ENCODE data around the gene DHRS7B. TPM values are rescaled to one million over a fixed set of nuclear protein-coding genes. Genes with fewer than 3 reads are reported as not detected.

The DHRS7B gene
- total and polyA plus RNA-seq, 9 of the 15 experiments (the other 6 are each of a cell fraction or from before 2014, with no cell fraction given), result 8.0 to 30.7 (median 14.8) TPM

DNA sequence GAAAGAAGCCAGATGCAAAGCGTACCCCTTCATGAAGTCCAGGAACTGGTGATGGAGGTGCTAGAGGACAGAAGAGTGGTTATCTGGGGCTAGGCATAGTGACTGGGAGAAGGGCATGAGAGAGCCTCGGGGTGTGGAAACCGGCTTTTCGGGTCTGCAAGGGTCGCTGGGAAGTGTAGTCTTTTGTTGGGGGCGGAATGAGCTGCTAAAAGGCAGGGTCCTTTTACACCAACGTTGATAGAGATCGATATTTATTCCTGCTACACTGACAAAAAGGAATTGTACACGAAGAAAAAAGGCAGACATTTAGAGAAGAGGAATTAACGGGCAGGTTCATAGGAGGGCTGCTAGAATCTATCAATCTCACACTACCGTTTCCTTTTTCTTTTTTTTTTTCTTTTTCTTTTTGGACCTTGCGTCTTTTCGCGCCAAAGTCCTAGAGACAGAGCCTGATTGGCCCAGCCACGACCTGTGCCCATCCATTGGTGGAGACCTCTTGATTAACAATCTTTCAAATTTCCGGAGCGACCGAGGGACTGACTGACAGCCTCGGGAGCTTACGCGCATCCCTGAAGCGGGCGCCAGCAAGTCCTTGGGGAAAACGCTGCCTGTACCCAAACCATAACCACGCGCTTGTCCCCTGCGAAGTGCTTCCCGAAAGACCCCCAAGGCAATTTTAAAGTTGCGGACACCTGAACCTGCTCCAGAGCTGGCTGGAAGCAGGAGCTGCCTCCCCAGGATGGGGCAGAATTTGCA is 27.7 kb upstream of the DHRS7B start:
- CTCF ChIA-PET (ENCODE audit: low intra/inter-chr PET ratio), result interaction anchor here (1.7 kb wide), 1 partner anchor 59 kb away, joined by 9 read pairs; no protein-coding TSS in a partner anchor
- in situ Hi-C loops (cut with MboI), result no loop called here
- Histone ChIP-seq H3K27ac (ENCODE audit: extremely low read depth, low read depth, low read length) (peak overlapping the region; percentile 99), H3K79me2 (ENCODE audit: control insufficient read depth, insufficient read depth, low read length) (no peaks in the 10 kb centered on the region), H3K9me1 (ENCODE audit: control insufficient read depth, insufficient read depth, low read length) (no peaks in the 10 kb centered on the region), H3K4me2 (ENCODE audit: insufficient read depth, low read length) (peak overlapping the region; percentile 82), H2AFZ (ENCODE audit: low read depth, low read length) (peak overlapping the region; percentile 99), H3K36me3 (ENCODE audit: control insufficient read depth, insufficient read depth, low read length) (no peaks in the 10 kb centered on the region), H3K9me3 (replicated peaks; ENCODE audit: control insufficient read depth, insufficient read depth, low read depth, low read length) (no peaks in the 10 kb centered on the region), H3K9ac (ENCODE audit: insufficient read depth in 1 of 2, low read depth in 2 of 2, low read length in 2 of 2) (peak overlapping the region; percentile 91 to 96), H3K4me1 (replicated peaks in 1 of 2; ENCODE audit: control insufficient read depth in 2 of 2, insufficient read depth in 2 of 2, low read length in 2 of 2) (no peaks in the 10 kb centered on the region; a peak in 2 of 5 replicates), H4K20me1 (replicated peaks; ENCODE audit: control insufficient read depth, insufficient read depth, low read length) (no peaks in the 10 kb centered on the region), H3K27me3 (ENCODE audit: control insufficient read depth in 2 of 2, insufficient read depth in 2 of 2, low read length in 2 of 2) (no peaks in the 10 kb centered on the region), H3K4me3 (peak overlapping the region; percentile 79)
- BruUV-seq (replicated peaks), result no TSS peak
- POLR2A ChIA-PET, result interaction anchor here (0.5 to 1.4 kb wide), 11 partner anchors 9 to 189 kb away, joined by 3 to 5 read pairs (median 3); partner anchors contain the start of gene USP22
- intact Hi-C loops (cut with micrococcal nuclease), result loop anchor here (1.0 kb wide), 1 partner anchor 59 kb away; no protein-coding TSS in a partner anchor
- 0% methylated on average over 18 of the region's 29 CpGs for WGBS (ENCODE audit: insufficient coverage, low coverage, missing lambda C conversion rate)
- peak; percentile 99 for ATAC-seq
- FAIRE-seq, result peak; percentile 97
- DNase-seq (ENCODE audit: extremely low read depth in 1 of 4, low spot score in 3 of 4), result peak; percentile 90 to 91 (median 91)
- peak; percentile 54 for TF ChIP-seq RBM25 (IDR thresholded peaks at IDR 0.05; ENCODE audit: low read depth, low read length, severe bottlenecking)
- TF ChIP-seq, protein P1, sequence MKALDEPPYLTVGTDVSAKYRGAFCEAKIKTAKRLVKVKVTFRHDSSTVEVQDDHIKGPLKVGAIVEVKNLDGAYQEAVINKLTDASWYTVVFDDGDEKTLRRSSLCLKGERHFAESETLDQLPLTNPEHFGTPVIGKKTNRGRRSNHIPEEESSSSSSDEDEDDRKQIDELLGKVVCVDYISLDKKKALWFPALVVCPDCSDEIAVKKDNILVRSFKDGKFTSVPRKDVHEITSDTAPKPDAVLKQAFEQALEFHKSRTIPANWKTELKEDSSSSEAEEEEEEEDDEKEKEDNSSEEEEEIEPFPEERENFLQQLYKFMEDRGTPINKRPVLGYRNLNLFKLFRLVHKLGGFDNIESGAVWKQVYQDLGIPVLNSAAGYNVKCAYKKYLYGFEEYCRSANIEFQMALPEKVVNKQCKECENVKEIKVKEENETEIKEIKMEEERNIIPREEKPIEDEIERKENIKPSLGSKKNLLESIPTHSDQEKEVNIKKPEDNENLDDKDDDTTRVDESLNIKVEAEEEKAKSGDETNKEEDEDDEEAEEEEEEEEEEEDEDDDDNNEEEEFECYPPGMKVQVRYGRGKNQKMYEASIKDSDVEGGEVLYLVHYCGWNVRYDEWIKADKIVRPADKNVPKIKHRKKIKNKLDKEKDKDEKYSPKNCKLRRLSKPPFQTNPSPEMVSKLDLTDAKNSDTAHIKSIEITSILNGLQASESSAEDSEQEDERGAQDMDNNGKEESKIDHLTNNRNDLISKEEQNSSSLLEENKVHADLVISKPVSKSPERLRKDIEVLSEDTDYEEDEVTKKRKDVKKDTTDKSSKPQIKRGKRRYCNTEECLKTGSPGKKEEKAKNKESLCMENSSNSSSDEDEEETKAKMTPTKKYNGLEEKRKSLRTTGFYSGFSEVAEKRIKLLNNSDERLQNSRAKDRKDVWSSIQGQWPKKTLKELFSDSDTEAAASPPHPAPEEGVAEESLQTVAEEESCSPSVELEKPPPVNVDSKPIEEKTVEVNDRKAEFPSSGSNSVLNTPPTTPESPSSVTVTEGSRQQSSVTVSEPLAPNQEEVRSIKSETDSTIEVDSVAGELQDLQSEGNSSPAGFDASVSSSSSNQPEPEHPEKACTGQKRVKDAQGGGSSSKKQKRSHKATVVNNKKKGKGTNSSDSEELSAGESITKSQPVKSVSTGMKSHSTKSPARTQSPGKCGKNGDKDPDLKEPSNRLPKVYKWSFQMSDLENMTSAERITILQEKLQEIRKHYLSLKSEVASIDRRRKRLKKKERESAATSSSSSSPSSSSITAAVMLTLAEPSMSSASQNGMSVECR (CRISPR knock-in tag; IDR thresholded peaks at IDR 0.05), result no peak
- 0 out of 2 replicates have a peak, but pooled peaks have one; percentile 30 for TF ChIP-seq SIN3B (IDR thresholded peaks at IDR 0.05; ENCODE audit: low read depth)
- peak; percentile 81 for TF ChIP-seq FOS (IDR thresholded peaks at IDR 0.05; ENCODE audit: extremely low read depth, insufficient read length)
- TF ChIP-seq, protein P2, sequence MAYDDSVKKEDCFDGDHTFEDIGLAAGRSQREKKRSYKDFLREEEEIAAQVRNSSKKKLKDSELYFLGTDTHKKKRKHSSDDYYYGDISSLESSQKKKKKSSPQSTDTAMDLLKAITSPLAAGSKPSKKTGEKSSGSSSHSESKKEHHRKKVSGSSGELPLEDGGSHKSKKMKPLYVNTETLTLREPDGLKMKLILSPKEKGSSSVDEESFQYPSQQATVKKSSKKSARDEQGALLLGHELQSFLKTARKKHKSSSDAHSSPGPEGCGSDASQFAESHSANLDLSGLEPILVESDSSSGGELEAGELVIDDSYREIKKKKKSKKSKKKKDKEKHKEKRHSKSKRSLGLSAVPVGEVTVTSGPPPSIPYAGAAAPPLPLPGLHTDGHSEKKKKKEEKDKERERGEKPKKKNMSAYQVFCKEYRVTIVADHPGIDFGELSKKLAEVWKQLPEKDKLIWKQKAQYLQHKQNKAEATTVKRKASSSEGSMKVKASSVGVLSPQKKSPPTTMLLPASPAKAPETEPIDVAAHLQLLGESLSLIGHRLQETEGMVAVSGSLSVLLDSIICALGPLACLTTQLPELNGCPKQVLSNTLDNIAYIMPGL (CRISPR knock-in tag; IDR thresholded peaks at IDR 0.05), result no peak
- peak; percentile 51; the same call in 1 of the 2 replicates for TF ChIP-seq ELF1 (tag; IDR thresholded peaks at IDR 0.05)
- TF ChIP-seq ZNF347 (CRISPR knock-in tag; IDR thresholded peaks at IDR 0.05; ENCODE audit: low read depth), result no peak
- no peak for TF ChIP-seq RBM17 (IDR thresholded peaks at IDR 0.05; ENCODE audit: borderline replicate concordance, low read depth, low read length)
- TF ChIP-seq ZNF561 (CRISPR knock-in tag; conservative IDR thresholded peaks at IDR 0.05), result no peak
- TF ChIP-seq TAF1 (IDR thresholded peaks at IDR 0.05; ENCODE audit: control insufficient read depth, extremely low read depth, insufficient read depth, low read length, severe bottlenecking), result peak; percentile 20
- TF ChIP-seq, protein P3, sequence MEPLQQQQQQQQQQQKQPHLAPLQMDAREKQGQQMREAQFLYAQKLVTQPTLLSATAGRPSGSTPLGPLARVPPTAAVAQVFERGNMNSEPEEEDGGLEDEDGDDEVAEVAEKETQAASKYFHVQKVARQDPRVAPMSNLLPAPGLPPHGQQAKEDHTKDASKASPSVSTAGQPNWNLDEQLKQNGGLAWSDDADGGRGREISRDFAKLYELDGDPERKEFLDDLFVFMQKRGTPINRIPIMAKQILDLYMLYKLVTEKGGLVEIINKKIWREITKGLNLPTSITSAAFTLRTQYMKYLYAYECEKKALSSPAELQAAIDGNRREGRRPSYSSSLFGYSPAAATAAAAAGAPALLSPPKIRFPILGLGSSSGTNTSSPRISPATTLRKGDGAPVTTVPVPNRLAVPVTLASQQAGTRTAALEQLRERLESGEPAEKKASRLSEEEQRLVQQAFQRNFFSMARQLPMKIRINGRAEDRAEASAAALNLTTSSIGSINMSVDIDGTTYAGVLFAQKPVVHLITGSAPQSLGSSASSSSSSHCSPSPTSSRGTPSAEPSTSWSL (CRISPR knock-in tag; IDR thresholded peaks at IDR 0.05; ENCODE audit: borderline replicate concordance), result no peak
- TF ChIP-seq PML (IDR thresholded peaks at IDR 0.05; ENCODE audit: low read length), result no peak
- no peak for TF ChIP-seq ZNF79 (CRISPR knock-in tag; IDR thresholded peaks at IDR 0.05; ENCODE audit: low read depth)
